Bronchial epithelial cell (primary cell): ENCODE measurements around the gene PYY. TPM values are rescaled to one million over a fixed set of nuclear protein-coding genes. Genes with fewer than 3 reads are reported as not detected.
A peak's percentile ranks its signal among the peaks of the same experiment; 100 is the strongest.
"Not testable (repeated sequence)": the region's sequence is repeated elsewhere in the genome, so short reads cannot be mapped to it uniquely, and the experiment has no call there.

Experiments
- DNase-seq: peaks from one replicate; pipeline ENCODE4 v3.0.0-alpha.2; 2010; ENCODE audit warnings: low read depth
- FAIRE-seq: peaks from 2 replicates; lab custom pipeline; 2011; peaks lifted over from hg19 to GRCh38; lab: Jason Lieb, UNC
- H3K27me3 ChIP-seq: 2 replicates; pipeline ENCODE4 v1.5.1; 2011; ENCODE audit warnings: low read length; ENCODE audit not compliant: control insufficient read depth, insufficient read depth
- H3K36me3 ChIP-seq: 2 replicates; pipeline ENCODE4 v1.5.1; 2011; ENCODE audit warnings: low read length; ENCODE audit not compliant: control insufficient read depth, insufficient read depth
- H3K4me3 ChIP-seq: 2 replicates; pipeline ENCODE4 v1.5.1; 2011; ENCODE audit warnings: mild to moderate bottlenecking, low read depth, low read length, control low read depth
- total RNA-seq: library from RNA; depleted of rRNA; stranded (reverse); fragments of >200 nt; gene quantifications from 2 replicates; pipeline ENCODE4 v1.2.1, GENCODE V29; 2014
- TF ChIP-seq, protein P1 (sequence below): IDR thresholded peaks from 2 replicates; pipeline ENCODE4 v1.5.1; 2011; ENCODE audit warnings: mild to moderate bottlenecking, moderate library complexity, low read length, control low read depth, inconsistent platforms; ENCODE audit not compliant: insufficient read depth, severe bottlenecking

PYY gene
- total RNA-seq, 1 donor from 2014 or later: 0.79 TPM

DNA sequence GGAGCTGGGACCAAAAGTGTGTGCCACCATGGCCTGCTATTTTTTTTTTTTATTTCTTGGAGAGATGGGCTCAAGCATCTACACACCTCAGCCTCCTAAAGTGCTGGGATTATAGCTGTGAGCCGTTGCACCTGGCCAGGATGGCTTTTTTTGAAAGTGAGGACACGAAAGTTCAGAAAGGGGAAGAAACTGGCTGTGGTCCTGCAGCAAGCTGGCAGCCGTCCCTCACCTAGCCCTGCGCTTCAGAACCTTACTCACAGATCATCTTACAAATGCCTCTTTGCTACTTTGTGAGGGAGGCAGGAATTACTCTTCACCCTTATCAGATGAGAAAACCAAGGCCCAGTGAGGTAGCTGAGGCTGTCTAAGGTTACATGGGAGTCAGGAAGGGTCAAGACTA is 7.0 kb downstream of the PYY start:
- Histone ChIP-seq H3K27me3 (peaks cover 8% of the 10 kb centered on the region), H3K4me3 (no peak overlapping the region), H3K36me3 (no peaks in the 10 kb centered on the region)
- DNase-seq (no peak), FAIRE-seq (no peak)
- TF ChIP-seq, protein P1, sequence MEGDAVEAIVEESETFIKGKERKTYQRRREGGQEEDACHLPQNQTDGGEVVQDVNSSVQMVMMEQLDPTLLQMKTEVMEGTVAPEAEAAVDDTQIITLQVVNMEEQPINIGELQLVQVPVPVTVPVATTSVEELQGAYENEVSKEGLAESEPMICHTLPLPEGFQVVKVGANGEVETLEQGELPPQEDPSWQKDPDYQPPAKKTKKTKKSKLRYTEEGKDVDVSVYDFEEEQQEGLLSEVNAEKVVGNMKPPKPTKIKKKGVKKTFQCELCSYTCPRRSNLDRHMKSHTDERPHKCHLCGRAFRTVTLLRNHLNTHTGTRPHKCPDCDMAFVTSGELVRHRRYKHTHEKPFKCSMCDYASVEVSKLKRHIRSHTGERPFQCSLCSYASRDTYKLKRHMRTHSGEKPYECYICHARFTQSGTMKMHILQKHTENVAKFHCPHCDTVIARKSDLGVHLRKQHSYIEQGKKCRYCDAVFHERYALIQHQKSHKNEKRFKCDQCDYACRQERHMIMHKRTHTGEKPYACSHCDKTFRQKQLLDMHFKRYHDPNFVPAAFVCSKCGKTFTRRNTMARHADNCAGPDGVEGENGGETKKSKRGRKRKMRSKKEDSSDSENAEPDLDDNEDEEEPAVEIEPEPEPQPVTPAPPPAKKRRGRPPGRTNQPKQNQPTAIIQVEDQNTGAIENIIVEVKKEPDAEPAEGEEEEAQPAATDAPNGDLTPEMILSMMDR: no peak

DNA sequence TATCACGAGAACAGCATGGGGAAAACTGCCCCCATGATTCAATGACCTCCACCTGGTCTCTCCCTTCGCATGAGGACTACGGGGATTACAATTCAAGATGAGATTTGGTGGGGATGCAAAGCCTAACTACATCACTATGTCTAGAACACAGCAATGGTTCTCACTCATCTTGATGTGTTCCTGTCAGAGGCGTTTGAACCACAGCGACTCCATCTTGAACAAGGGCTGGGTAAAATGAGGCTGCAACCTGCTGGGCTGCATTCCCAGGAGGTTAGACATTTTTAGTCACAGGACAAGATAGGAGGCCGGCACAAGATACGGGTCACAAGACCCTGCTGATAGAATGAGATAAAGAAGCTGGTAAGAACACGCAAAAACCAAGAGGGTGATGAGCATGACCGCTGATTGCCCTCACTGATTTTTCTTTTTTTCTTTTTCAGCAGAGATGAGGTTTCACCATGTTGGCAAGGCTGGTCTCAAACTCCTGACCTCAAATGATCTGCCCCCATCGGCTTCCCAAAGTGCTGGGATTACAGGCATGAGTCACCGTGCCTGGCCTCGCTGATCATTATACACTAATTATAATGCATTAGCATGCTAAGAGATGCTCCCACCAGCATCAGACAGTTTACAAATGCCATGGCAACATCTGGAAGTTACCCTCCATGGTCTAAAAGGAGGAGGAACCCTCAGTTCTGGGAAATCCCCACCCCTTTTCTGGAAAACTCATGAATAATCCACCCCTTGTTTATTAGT is 8.5 kb downstream of the PYY start:
- no peak for FAIRE-seq

DNA sequence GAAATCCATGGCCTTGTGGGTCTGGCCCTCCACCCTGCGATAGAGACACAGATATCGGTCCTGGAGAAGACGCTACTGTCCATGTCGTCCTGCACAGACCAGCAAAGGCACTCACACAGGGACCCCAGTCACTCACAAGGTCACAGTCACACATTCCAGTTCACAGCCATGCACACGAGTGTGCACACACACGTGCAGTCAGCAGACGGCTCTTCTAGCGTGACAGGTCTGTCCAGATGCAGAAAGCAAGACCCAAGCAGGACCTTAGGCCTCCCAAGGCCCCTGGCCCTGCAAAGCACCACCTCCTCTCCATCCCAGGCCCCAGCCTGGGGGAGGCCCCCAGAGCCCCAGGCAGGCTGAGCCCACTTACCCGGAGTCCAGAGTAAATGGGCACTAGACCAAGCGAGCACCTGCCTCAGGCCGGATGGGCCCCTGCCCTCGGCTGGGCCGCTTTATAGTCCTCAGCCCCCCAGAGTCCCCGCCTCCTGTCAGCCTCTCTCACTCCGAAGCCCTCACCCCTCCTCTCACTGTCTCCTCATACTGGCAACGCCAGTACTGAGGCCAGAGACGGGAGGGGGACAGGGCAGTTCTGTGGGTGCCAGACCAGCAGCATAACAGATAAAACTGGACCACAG is 11.6 kb downstream of the PYY start, which contains the start of gene PPY:
TSS of gene PPY (minus strand) at position 426 of the 635 bp plus-strand sequence. CDS start 822 bp downstream, outside the sequence.
- FAIRE-seq (no peak), DNase-seq (no peak)

More for the DNA sequence above, 8.5 kb downstream of the PYY start:
- no peaks in the 10 kb centered on the region for H3K36me3 ChIP-seq
- no peak for DNase-seq
- TF ChIP-seq, protein P1: no peak
- H3K27me3 ChIP-seq: no peaks in the 10 kb centered on the region
- H3K4me3 ChIP-seq: no peak overlapping the region

DNA sequence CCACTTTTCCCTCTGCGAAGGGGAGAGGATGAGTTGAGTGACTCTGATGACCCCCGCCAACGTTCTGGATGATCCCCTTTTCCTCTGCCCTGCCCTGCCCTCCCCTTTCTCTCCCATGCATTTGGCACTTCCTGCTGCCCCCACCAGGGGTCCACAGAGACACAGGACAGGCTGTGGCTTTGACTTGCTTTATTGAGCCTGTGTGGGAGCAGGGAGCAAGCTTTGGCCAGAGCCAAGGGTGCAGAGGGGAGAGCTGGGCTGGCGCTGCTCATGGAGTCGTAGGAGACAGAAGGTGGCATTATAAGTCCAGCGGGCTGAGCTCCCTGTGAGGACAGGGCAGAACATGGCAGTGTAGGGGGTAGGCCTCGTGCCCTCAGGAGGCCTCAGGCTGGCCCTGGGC is 13.1 kb downstream of the PYY start:
- TF ChIP-seq, protein P1: peak; percentile 45
- no peak for DNase-seq
- peak; percentile 75 for FAIRE-seq

More for the DNA sequence above, 11.6 kb downstream of the PYY start, which contains the start of gene PPY:
- Histone ChIP-seq H3K4me3 (no peak within 1 kb of the TSS), H3K27me3 (peaks cover 2% of the 10 kb centered on the region), H3K36me3 (no peaks in the 10 kb centered on the region)
- TF ChIP-seq, protein P1: no peak

DNA sequence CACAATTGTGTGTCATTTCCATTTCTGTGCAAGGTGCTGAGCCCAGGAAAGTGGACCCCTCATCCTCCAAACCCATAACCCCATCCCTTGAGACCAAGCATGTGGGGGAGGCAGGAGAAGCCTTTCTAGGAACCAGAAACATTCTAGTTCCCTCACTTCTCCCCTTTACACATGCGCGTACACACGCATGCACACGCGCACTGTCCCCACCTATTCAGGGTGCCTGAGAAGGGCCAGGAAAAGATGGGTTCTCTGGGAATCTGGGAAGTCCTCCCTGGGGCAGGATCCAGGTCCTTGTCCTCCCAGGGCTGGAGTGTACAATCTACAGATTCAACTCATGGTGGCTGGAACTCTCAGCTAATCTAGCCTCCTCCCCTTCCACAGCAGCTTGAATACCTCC is 13.9 kb downstream of the PYY start:
- H3K27me3 ChIP-seq: peaks cover 2% of the 10 kb centered on the region
- TF ChIP-seq, protein P1: no peak
- no peaks in the 10 kb centered on the region for H3K36me3 ChIP-seq
- DNase-seq: no peak
- FAIRE-seq: peak; percentile 76
- no peak overlapping the region for H3K4me3 ChIP-seq

More for the DNA sequence above, 13.1 kb downstream of the PYY start:
- Histone ChIP-seq H3K36me3 (no peaks in the 10 kb centered on the region), H3K4me3 (no peak overlapping the region), H3K27me3 (peaks cover 2% of the 10 kb centered on the region)

- DNase-seq, H3K27me3 ChIP-seq, H3K4me3 ChIP-seq, FAIRE-seq, H3K36me3 ChIP-seq: not testable (repeated sequence)
Observed at GRCh38 chr17:43939452-43939851, 14.3 kb downstream of the PYY start.
